ENCODE measurements around the gene LRP1B.

DNA sequence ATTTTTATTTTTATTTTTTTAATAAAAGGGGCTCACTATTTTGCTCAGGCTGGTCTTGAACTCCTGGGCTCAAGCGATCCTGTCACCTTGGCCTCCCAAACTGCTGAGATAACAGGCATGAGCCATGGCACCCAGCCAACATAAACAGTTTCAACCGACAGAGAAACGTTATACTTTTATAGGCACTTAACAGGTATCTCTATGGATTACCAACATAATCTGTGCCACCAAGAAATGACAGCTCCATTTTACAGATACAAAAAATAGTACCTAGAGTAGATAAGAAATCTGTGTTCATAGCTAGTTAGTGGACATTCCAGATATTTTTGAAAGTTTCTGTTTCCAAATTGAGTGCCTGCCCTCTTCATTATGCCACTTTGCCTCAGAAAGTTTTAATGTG, 1316.7 kb downstream of the LRP1B start:
- TF ChIP-seq POLR2AphosphoS5 (IDR thresholded peaks at IDR 0.05; ENCODE audit: low read depth, low read length) (no peak), TAF1 (IDR thresholded peaks at IDR 0.05; ENCODE audit: borderline replicate concordance, insufficient read depth, low read length) (no peak), SIN3A (IDR thresholded peaks at IDR 0.05; ENCODE audit: borderline replicate concordance, insufficient read depth, low read length) (no peak), FOXP2 (optimal IDR thresholded peaks at IDR 0.05; ENCODE audit: borderline replicate concordance, extremely low read depth, extremely low read length, insufficient read depth) (no peak)
- TF ChIP-seq, protein P1, sequence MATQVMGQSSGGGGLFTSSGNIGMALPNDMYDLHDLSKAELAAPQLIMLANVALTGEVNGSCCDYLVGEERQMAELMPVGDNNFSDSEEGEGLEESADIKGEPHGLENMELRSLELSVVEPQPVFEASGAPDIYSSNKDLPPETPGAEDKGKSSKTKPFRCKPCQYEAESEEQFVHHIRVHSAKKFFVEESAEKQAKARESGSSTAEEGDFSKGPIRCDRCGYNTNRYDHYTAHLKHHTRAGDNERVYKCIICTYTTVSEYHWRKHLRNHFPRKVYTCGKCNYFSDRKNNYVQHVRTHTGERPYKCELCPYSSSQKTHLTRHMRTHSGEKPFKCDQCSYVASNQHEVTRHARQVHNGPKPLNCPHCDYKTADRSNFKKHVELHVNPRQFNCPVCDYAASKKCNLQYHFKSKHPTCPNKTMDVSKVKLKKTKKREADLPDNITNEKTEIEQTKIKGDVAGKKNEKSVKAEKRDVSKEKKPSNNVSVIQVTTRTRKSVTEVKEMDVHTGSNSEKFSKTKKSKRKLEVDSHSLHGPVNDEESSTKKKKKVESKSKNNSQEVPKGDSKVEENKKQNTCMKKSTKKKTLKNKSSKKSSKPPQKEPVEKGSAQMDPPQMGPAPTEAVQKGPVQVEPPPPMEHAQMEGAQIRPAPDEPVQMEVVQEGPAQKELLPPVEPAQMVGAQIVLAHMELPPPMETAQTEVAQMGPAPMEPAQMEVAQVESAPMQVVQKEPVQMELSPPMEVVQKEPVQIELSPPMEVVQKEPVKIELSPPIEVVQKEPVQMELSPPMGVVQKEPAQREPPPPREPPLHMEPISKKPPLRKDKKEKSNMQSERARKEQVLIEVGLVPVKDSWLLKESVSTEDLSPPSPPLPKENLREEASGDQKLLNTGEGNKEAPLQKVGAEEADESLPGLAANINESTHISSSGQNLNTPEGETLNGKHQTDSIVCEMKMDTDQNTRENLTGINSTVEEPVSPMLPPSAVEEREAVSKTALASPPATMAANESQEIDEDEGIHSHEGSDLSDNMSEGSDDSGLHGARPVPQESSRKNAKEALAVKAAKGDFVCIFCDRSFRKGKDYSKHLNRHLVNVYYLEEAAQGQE (IDR thresholded peaks at IDR 0.05; ENCODE audit: insufficient read depth in 1 of 2, low read depth in 2 of 2, low read length in 2 of 2), result no peak

Measured in PFSK-1 (cell line).